ENCODE measurements around the gene KRTAP19-4. TPM values are rescaled to one million over a fixed set of nuclear protein-coding genes. Genes with fewer than 3 reads are reported as not detected.

Gene KRTAP19-4
- total and polyA plus RNA-seq, 2 of the 4 experiments (the other 2 are of a cell fraction) = not detected

DNA sequence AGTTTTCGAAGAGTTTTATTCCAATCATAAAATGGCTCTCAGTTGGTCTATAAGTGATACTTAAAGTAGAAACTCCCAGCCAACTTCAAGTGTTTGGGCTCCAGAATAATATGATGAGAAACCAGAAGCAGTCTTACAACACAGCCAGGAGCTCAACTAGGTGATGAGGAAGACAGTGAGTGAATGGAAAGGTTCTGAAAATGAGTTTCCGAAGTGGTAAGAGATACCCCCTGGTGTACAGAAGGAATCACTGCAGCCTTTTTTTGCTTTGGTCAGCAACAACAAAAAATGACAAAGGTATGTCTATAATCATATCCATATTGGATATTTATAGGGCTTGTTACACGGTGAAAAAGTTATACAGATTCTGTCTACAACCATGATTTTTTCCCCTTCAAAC, 33.3 kb downstream of the KRTAP19-4 start:
- CTCF ChIA-PET = no interaction called here

More for the DNA sequence above, 33.3 kb downstream of the KRTAP19-4 start:
- POLR2A ChIA-PET (ENCODE audit: unreplicated experiment) = no interaction called here
- no peak overlapping the region for H3K4me3 ChIP-seq (ENCODE audit: insufficient read depth, low read depth, low read length)
- H3K9me3 ChIP-seq (ENCODE audit: control insufficient read depth, insufficient read depth, low read length) = no peaks in the 10 kb centered on the region; the same call in 1 of the 2 replicates
- H3K27ac ChIP-seq (ENCODE audit: insufficient read depth, low read length) = no peak overlapping the region
- no peak overlapping the region for H2BK20ac ChIP-seq (ENCODE audit: low read depth, low read length)
- no peaks in the 10 kb centered on the region for H3K79me1 ChIP-seq (ENCODE audit: low read depth in 1 of 2, low read length in 2 of 2)
- H3K56ac ChIP-seq (ENCODE audit: extremely low read depth, insufficient read depth, low read length) = no peak overlapping the region
- no peak overlapping the region for H3K9ac ChIP-seq (ENCODE audit: low read depth, low read length)
- H3K4ac ChIP-seq (ENCODE audit: low read depth, low read length) = no peak overlapping the region
- intact Hi-C loops (cut with micrococcal nuclease) = no loop called here
- ATAC-seq (ENCODE audit: low read depth) (no peak), DNase-seq (no peak)
- H3K23ac ChIP-seq (ENCODE audit: low read depth, low read length) = no peak overlapping the region
- no peak overlapping the region for H2BK120ac ChIP-seq (ENCODE audit: low read depth, low read length)
- no peak overlapping the region for H4K8ac ChIP-seq (ENCODE audit: low read depth in 2 of 2, low read length in 2 of 2)
- no peak overlapping the region for H2AK5ac ChIP-seq (ENCODE audit: low read depth, low read length)
- no peaks in the 10 kb centered on the region for H3K9me1 ChIP-seq (ENCODE audit: insufficient read depth, low read length)
- H2AK9ac ChIP-seq (replicated peaks; ENCODE audit: low read depth, low read length, poor library complexity) = no peak overlapping the region
- H4K20me1 ChIP-seq (ENCODE audit: insufficient read depth, low read length) = no peaks in the 10 kb centered on the region
- WGBS, 2 experiments (ENCODE audit: extremely low coverage in 2 of 2, insufficient read length in 1 of 2) = no CpG with 5 or more reads among the region's 3 CpGs
- no peaks in the 10 kb centered on the region for H3K27me3 ChIP-seq (ENCODE audit: control insufficient read depth, insufficient read depth, low read length)
- no peak overlapping the region for H3K4me2 ChIP-seq (ENCODE audit: low read depth, low read length)
- in situ Hi-C loops (cut with MboI; ENCODE audit: low sequenced_read_pairs) = no loop called here
- no peak overlapping the region for H3K18ac ChIP-seq (ENCODE audit: low read depth, low read length)
- no peak overlapping the region for H4K91ac ChIP-seq (ENCODE audit: insufficient read depth, low read depth, low read length)
- H2BK15ac ChIP-seq (ENCODE audit: low read depth, low read length) = no peak overlapping the region
- no TSS peak for BruUV-seq (replicated peaks)
- H2AFZ ChIP-seq (replicated peaks; ENCODE audit: low read length, poor library complexity) = no peak overlapping the region
- TF ChIP-seq, protein P1, sequence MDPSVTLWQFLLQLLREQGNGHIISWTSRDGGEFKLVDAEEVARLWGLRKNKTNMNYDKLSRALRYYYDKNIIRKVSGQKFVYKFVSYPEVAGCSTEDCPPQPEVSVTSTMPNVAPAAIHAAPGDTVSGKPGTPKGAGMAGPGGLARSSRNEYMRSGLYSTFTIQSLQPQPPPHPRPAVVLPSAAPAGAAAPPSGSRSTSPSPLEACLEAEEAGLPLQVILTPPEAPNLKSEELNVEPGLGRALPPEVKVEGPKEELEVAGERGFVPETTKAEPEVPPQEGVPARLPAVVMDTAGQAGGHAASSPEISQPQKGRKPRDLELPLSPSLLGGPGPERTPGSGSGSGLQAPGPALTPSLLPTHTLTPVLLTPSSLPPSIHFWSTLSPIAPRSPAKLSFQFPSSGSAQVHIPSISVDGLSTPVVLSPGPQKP (IDR thresholded peaks at IDR 0.05; ENCODE audit: borderline replicate concordance, low read depth, low read length) = no peak
- TF ChIP-seq, protein P2, sequence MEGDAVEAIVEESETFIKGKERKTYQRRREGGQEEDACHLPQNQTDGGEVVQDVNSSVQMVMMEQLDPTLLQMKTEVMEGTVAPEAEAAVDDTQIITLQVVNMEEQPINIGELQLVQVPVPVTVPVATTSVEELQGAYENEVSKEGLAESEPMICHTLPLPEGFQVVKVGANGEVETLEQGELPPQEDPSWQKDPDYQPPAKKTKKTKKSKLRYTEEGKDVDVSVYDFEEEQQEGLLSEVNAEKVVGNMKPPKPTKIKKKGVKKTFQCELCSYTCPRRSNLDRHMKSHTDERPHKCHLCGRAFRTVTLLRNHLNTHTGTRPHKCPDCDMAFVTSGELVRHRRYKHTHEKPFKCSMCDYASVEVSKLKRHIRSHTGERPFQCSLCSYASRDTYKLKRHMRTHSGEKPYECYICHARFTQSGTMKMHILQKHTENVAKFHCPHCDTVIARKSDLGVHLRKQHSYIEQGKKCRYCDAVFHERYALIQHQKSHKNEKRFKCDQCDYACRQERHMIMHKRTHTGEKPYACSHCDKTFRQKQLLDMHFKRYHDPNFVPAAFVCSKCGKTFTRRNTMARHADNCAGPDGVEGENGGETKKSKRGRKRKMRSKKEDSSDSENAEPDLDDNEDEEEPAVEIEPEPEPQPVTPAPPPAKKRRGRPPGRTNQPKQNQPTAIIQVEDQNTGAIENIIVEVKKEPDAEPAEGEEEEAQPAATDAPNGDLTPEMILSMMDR (conservative IDR thresholded peaks at IDR 0.05; ENCODE audit: low read depth, low read length) = 0 out of 2 replicates have a peak, but pooled peaks have one; percentile 4
- TF ChIP-seq CEBPB (IDR thresholded peaks at IDR 0.05; ENCODE audit: low read depth, low read length) (no peak), MXI1 (IDR thresholded peaks at IDR 0.05; ENCODE audit: borderline replicate concordance, low read depth, low read length) (no peak), RCOR1 (IDR thresholded peaks at IDR 0.05; ENCODE audit: insufficient replicate concordance, low read length) (no peak), SMC3 (IDR thresholded peaks at IDR 0.05; ENCODE audit: low read depth, low read length) (no peak), MAFK (IDR thresholded peaks at IDR 0.05; ENCODE audit: low read depth, low read length) (peak; percentile 56)
- no peak overlapping the region for H2BK5ac ChIP-seq (ENCODE audit: low read depth, low read length, poor library complexity, severe bottlenecking)
- H3K4me1 ChIP-seq (ENCODE audit: control insufficient read depth, insufficient read depth, low read length) = no peaks in the 10 kb centered on the region
- dilution Hi-C loops (cut with HindIII; ENCODE audit: low sequenced_read_pairs, unreplicated experiment) = no loop called here
- no peak overlapping the region for H4K5ac ChIP-seq (ENCODE audit: low read depth, low read length)
- H3K14ac ChIP-seq (replicated peaks; ENCODE audit: low read depth, low read length) = no peak overlapping the region
- H3K36me3 ChIP-seq (ENCODE audit: control insufficient read depth, insufficient read depth, low read length) = no peaks in the 10 kb centered on the region
